ACC112 (cell line): ENCODE measurements around the gene MRPL36.
"Not testable (repeated sequence)": the region's sequence is repeated elsewhere in the genome, so short reads cannot be mapped to it uniquely, and the experiment has no call there.

ENCODE experiments used
- H2AFZ ChIP-seq: fragments of 200-600 bp; sonication (generic); one replicate; pipeline ENCODE4 v1.6.0; 2017; ENCODE audit warnings: antibody characterized with exemption, low read length; ENCODE audit not compliant: unreplicated experiment
- H3K27ac ChIP-seq: fragments of 200-600 bp; sonication (generic); 2 replicates; pipeline ENCODE4 v1.5.1; 2014; ENCODE audit warnings: low read depth, mild to moderate bottlenecking, antibody characterized with exemption, low read length, moderate library complexity
- H3K27me3 ChIP-seq: fragments of 200-600 bp; sonication (generic); 2 replicates; pipeline ENCODE4 v1.6.1; 2014; ENCODE audit warnings: mild to moderate bottlenecking, antibody characterized with exemption, low read length, moderate library complexity, mixed read lengths; ENCODE audit not compliant: insufficient read depth
- H3K36me3 ChIP-seq: fragments of 200-600 bp; sonication (generic); 2 replicates; pipeline ENCODE4 v1.6.1; 2016; ENCODE audit warnings: mild to moderate bottlenecking, antibody characterized with exemption, low read length, moderate library complexity, mixed read lengths; ENCODE audit not compliant: insufficient read depth
- H3K4me1 ChIP-seq: fragments of 200-600 bp; sonication (generic); one replicate; pipeline ENCODE4 v1.6.1; 2016; ENCODE audit warnings: low read length, mixed read lengths; ENCODE audit not compliant: insufficient read depth, unreplicated experiment, control insufficient read depth
- H3K4me3 ChIP-seq: fragments of 200-600 bp; sonication (generic); 2 replicates; pipeline ENCODE4 v1.5.1; 2014; ENCODE audit warnings: mild to moderate bottlenecking, low read depth, low read length
- H3K79me2 ChIP-seq: fragments of 200-600 bp; sonication (generic); one replicate; pipeline ENCODE4 v1.6.0; 2016; ENCODE audit warnings: low read length; ENCODE audit not compliant: control insufficient read depth, unreplicated experiment, insufficient read depth

Gene MRPL36

DNA sequence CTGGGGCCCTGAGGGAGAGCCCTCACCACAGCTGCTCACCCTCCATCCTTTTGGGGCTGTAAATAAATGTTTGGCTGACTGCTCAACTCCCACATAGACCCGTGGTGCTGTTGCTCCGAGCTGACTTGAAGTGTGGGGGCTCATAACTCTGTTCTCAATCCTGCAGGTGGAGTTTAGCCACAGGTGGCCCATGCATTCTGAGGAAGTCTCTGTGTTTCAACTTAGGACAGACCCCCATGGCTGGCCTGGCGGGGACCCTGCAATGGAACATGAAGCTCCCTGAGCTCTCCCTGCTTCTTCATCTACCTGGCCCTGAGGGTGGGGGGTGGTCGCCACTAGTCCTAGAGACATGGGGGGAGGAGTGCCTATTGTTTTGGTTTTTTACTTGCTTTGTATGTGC lies 21.3 kb upstream of the MRPL36 start:
- Histone ChIP-seq H3K36me3 (peaks cover 44% of the 10 kb centered on the region), H2AFZ (no peak overlapping the region), H3K4me3 (no peak overlapping the region), H3K4me1 (no peaks in the 10 kb centered on the region), H3K27me3 (no peaks in the 10 kb centered on the region), H3K79me2 (no peaks in the 10 kb centered on the region), H3K27ac (no peak overlapping the region)

GRCh38 chr5:1820381-1820780 lies 20.7 kb upstream of the MRPL36 start:
- H3K4me1 ChIP-seq: no peaks in the 10 kb centered on the region
- H3K4me3 ChIP-seq: no peak overlapping the region
- H2AFZ ChIP-seq: no peak overlapping the region
- no peaks in the 10 kb centered on the region for H3K79me2 ChIP-seq
- no peaks in the 10 kb centered on the region for H3K27me3 ChIP-seq
- H3K27ac ChIP-seq: no peak overlapping the region
- peaks cover 49% of the 10 kb centered on the region for H3K36me3 ChIP-seq

- H3K79me2 ChIP-seq: no peaks in the 10 kb centered on the region
- no peaks in the 10 kb centered on the region for H3K4me1 ChIP-seq
- peaks cover 58% of the 10 kb centered on the region for H3K36me3 ChIP-seq
- H3K27me3 ChIP-seq: no peaks in the 10 kb centered on the region
- H3K4me3 ChIP-seq: no peak overlapping the region
- H2AFZ ChIP-seq: no peak overlapping the region
- H3K27ac ChIP-seq: no peak overlapping the region
Observed at GRCh38 chr5:1819458-1819857, 19.8 kb upstream of the MRPL36 start.

- H3K27ac ChIP-seq: no peak overlapping the region
- H3K79me2 ChIP-seq: no peaks in the 10 kb centered on the region
- H3K4me3 ChIP-seq: no peak overlapping the region
- H3K36me3 ChIP-seq: peaks cover 64% of the 10 kb centered on the region
- no peak overlapping the region for H2AFZ ChIP-seq
- no peaks in the 10 kb centered on the region for H3K4me1 ChIP-seq
- H3K27me3 ChIP-seq: no peaks in the 10 kb centered on the region
Observed at GRCh38 chr5:1818784-1819183, 19.1 kb upstream of the MRPL36 start.

DNA sequence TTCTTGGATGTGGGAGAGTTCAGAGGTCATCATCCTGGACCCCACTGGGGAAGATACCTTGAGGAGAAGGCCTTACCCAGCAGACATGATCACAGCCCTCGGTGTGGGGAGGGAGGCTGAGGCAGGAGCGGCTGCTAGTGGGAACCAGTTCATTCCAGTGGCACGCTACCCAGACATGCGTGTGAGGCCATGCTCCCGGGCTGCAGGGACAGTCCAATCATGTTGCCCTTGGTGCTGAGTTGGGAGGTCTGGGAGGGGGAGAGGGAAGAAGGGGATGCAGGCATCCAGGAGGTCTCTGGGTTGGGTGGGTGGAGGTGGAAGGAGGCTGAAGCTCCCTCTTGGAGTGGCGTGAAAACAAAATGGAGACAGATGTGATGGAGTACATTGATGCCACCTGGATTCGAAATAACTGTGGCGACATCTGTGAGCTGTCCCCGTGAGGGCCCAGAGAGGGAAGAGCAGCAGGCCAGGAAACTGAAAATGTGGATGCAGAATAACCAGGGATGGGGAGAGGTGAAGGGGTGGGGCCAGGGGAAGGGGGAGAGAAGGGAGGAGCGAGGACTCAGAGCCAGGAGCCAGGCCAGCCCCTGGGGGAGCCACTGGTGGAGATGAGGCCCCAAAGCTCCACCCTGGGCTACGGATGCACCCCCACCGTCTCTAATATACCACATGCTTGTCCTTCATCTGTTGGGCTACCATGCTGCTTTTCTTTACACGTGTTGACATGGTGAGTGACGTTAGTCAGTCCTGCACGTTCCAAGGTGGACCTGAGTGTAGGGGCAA lies 17.8 kb upstream of the MRPL36 start:
- Histone ChIP-seq H2AFZ (no peak overlapping the region), H3K79me2 (peaks cover 2% of the 10 kb centered on the region), H3K36me3 (peaks cover 70% of the 10 kb centered on the region), H3K4me3 (no peak overlapping the region), H3K27ac (no peak overlapping the region), H3K4me1 (no peaks in the 10 kb centered on the region), H3K27me3 (no peaks in the 10 kb centered on the region)

GRCh38 chr5:1816495-1817089 lies 17.0 kb upstream of the MRPL36 start:
- peaks cover 79% of the 10 kb centered on the region for H3K36me3 ChIP-seq
- not testable (repeated sequence) for H3K4me1 ChIP-seq

DNA sequence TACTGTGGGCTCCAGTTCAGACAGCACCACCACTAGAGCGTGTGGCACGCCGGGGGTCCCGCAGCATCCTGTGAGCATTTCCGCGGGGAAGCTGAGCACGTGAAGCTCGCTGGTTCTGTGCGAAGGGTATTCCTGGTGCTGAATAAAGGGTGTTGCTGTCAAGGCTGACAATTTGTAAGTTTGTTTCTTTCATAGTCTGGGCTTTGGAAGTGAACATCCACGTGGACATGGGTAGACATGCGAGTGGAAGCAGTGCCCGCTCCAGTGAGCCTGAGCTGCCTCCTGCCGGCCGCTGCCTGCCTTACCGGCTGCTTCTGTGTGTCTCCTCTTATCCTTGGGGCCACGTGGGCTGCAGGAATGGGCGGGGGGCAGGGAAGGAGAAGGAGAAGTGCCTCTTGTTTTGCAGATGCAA lies 16.2 kb upstream of the MRPL36 start:
- peaks cover 76% of the 10 kb centered on the region for H3K36me3 ChIP-seq

More at GRCh38 chr5:1816495-1817089, 17.0 kb upstream of the MRPL36 start:
- not testable (repeated sequence) for H3K79me2 ChIP-seq, H3K4me3 ChIP-seq, H2AFZ ChIP-seq, H3K27me3 ChIP-seq, H3K27ac ChIP-seq

DNA sequence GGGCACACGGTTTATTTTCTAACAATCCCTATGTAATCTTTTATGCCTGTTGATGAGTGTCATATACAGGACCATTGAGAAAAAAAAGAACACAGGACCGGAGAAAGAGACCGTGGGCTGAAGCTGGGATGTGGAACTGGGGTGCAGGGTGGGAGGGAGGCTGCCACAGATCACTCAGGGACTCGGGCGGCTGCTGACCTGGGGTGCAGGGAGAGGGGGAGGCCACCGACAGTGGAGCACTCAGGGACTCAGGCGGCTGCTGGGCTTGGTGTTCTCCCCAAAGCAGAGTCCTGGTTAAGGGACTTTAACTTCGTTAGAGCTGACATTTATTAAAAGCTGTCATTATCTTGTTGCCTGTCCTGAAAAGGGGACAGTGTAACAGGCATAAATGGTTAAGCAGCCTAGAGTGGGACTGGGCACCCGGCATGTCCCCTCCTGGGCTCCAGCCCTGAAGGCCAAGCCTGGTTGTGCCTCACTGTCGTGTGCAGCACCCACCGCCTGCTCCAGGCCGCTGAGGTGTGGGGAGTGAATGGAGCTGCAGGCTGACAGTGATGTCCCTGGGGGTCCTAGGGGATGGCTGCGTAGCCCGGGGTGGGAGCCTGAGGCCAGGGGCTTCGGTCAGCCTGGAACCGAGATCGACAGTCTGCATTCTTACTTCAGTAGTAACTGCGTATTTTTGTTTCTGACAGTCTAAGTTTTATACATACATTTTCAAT lies 15.6 kb upstream of the MRPL36 start:
- H3K27ac ChIP-seq: no peak overlapping the region
- no peaks in the 10 kb centered on the region for H3K4me1 ChIP-seq
- H3K27me3 ChIP-seq: no peaks in the 10 kb centered on the region
- H3K79me2 ChIP-seq: peaks cover 2% of the 10 kb centered on the region
- no peak overlapping the region for H3K4me3 ChIP-seq
- H3K36me3 ChIP-seq: peaks cover 72% of the 10 kb centered on the region
- H2AFZ ChIP-seq: no peak overlapping the region

More for the DNA sequence above, 16.2 kb upstream of the MRPL36 start:
- no peaks in the 10 kb centered on the region for H3K27me3 ChIP-seq
- H3K4me1 ChIP-seq: no peaks in the 10 kb centered on the region
- no peak overlapping the region for H2AFZ ChIP-seq
- H3K4me3 ChIP-seq: no peak overlapping the region
- H3K27ac ChIP-seq: no peak overlapping the region
- H3K79me2 ChIP-seq: peaks cover 2% of the 10 kb centered on the region

- Histone ChIP-seq H3K4me1 (no peaks in the 10 kb centered on the region), H3K4me3 (no peak overlapping the region), H2AFZ (no peak overlapping the region), H3K36me3 (peaks cover 68% of the 10 kb centered on the region), H3K27ac (no peak overlapping the region), H3K27me3 (no peaks in the 10 kb centered on the region), H3K79me2 (peaks cover 3% of the 10 kb centered on the region)
Observed at GRCh38 chr5:1814183-1815020, 14.8 kb upstream of the MRPL36 start.

DNA sequence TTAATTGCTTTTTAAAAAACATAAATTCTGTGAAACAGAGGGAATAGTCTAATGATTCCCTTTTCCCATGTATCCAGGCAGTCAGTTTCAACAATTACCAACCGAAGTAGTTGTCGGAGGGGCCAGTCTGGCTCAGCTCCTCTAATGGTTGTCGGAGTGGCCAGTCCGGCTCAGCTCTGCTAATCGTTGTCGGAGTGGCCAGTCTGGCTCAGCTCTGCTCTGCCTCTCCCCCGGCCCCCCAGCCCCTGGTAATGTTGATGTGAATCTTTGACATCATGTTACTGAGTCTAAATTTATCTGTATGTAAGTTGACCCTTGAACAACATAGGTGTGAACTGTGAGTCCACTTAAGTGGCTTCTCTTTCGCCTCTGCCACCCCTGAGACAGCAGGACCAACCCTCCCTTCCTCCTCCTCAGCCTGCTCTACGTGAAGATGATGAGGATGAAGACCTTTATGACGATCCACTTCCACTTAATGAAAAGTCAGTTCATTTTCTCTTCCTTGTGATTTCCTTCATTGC lies 11.0 kb upstream of the MRPL36 start:
- Histone ChIP-seq H3K4me1 (no peaks in the 10 kb centered on the region), H3K27ac (no peak overlapping the region), H3K27me3 (no peaks in the 10 kb centered on the region), H2AFZ (no peak overlapping the region), H3K4me3 (no peak overlapping the region), H3K79me2 (peaks cover 27% of the 10 kb centered on the region), H3K36me3 (peaks cover 40% of the 10 kb centered on the region)
